Stimulated activated CD4-positive, alpha-beta T cell treated with anti-CD3 and anti-CD28 coated beads, Interleukin-4, amount 100 ng/mL, for 4 hours (primary cell): ENCODE measurements around the gene BCKDHA.
"Not testable (repeated sequence)": the region's sequence is repeated elsewhere in the genome, so short reads cannot be mapped to it uniquely, and the experiment has no call there.

Experiments
- DNase-seq, 2 experiments: peaks; one replicate each; pipeline ENCODE4 v3.0.0-alpha.2; 2020

BCKDHA gene

DNA sequence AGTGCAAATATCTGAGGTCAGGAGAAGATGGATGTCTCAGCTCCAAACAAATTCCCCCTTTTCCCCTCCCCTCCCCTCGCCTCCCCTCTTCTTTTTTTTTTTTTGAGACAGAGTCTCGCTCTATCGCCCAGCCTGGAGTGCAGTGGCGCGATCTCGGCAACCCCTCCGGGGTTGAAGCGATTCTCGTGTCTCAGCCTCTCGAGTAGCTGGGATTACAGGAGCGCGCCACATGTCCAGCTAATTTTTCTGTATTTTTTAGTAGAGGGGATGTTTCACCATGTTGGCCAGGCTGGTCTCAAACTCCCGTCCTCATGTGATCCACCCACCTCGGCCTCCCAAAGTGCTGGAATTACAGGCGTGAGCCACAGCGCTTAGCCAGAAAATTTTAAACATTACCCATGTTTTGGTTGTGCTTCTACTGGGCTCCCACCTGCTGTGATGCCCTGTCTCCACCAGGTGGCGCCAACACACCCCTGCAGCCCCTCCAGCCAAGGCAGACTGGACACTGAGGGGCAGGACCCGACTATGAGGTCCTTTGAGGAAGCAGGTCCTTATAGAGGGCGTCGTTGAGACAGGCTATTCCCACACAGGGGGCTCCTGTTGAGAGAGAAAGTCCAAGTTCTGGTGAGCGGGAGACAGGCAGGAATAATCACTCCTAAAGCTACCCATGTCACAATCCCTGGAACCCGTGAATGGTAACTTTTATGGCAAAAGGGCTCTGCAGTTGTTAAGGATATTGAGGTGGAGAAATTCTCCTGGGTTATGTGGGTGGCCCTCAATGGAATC is 51.7 kb downstream of the BCKDHA start:
- peak; percentile 56 to 66 for DNase-seq

- no peak for DNase-seq
Measured at GRCh38 chr19:41449865-41450178, 52.2 kb downstream of the BCKDHA start.

GRCh38 chr19:41452584-41453275 is 55.1 kb downstream of the BCKDHA start:
- DNase-seq: no peak

GRCh38 chr19:41455936-41456335 is 58.3 kb downstream of the BCKDHA start:
- DNase-seq: no peak

GRCh38 chr19:41456342-41456918 is 58.8 kb downstream of the BCKDHA start:
- DNase-seq: no peak

DNA sequence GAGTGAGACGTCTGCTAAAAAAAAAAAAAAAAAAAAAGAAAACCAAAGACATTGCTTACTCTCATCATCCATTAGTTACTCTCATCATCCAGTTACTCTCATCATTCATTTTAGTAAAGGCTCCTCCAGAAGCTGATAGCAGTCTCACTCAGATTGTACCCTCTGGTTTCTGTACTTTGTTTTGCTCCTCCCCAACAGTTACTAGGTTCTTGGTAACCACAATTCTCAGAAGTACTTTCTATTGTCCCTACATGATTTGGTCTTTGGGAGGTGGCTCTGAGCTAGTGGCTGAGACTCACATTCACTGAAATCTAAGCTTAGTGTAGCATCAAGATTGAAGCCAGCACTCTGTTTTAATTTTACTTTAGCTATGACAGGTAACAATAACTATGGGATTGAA is 59.6 kb downstream of the BCKDHA start:
- DNase-seq: no peak

GRCh38 chr19:41462497-41462896 is 64.9 kb downstream of the BCKDHA start:
- no peak for DNase-seq

- DNase-seq: not testable (repeated sequence)
Measured at GRCh38 chr19:41463257-41464256, 65.9 kb downstream of the BCKDHA start.
